GM12864 (cell line): Measurements from ENCODE around the gene DSCAM.

Experiments used
- DNase-seq: peaks from one replicate; pipeline ENCODE4 v3.0.0-alpha.2; 2011; ENCODE audit warnings: low read depth
- H3K4me3 ChIP-seq: 2 replicates; pipeline ENCODE4 v1.5.1; 2011; ENCODE audit warnings: mild to moderate bottlenecking, low read depth, low read length, control low read depth
- CTCF ChIP-seq: IDR thresholded peaks from 2 replicates; pipeline ENCODE4 v1.5.1; 2011; ENCODE audit warnings: low read depth, mild to moderate bottlenecking, moderate library complexity, low read length, control low read depth, inconsistent platforms; ENCODE audit errors: missing control alignments

Gene DSCAM

GRCh38 chr21:40829791-40830190, 17.2 kb downstream of the DSCAM start:
- H3K4me3 ChIP-seq: no peak overlapping the region
- TF ChIP-seq CTCF: no peak
- DNase-seq: no peak

GRCh38 chr21:40829308-40829707, 17.6 kb downstream of the DSCAM start:
- TF ChIP-seq CTCF: no peak
- H3K4me3 ChIP-seq: no peak overlapping the region
- DNase-seq: no peak

- no peak for TF ChIP-seq CTCF
- no peak overlapping the region for H3K4me3 ChIP-seq
- DNase-seq: no peak
Observed at GRCh38 chr21:40827509-40827908, 19.4 kb downstream of the DSCAM start.

GRCh38 chr21:40819071-40819900, 27.7 kb downstream of the DSCAM start:
- TF ChIP-seq CTCF: no peak
- DNase-seq: no peak
- no peak overlapping the region for H3K4me3 ChIP-seq

GRCh38 chr21:40813918-40814317, 33.0 kb downstream of the DSCAM start:
- H3K4me3 ChIP-seq: no peak overlapping the region
- TF ChIP-seq CTCF: no peak
- no peak for DNase-seq

GRCh38 chr21:40809673-40810197, 37.2 kb downstream of the DSCAM start:
- no peak for TF ChIP-seq CTCF
- DNase-seq: no peak
- no peak overlapping the region for H3K4me3 ChIP-seq

- DNase-seq: no peak
- no peak overlapping the region for H3K4me3 ChIP-seq
- no peak for TF ChIP-seq CTCF
Observed at GRCh38 chr21:40803101-40803500, 43.9 kb downstream of the DSCAM start.
